SK-MEL-5 (cell line): ENCODE measurements around the gene CCDC91. TPM values are rescaled to one million over a fixed set of nuclear protein-coding genes. Genes with fewer than 3 reads are reported as not detected.

Source experiments
- DNase-seq: peaks from one replicate; pipeline ENCODE4 v3.0.0-alpha.2; 2016; ENCODE audit warnings: low read depth, low spot score
- in situ Hi-C: cut with HindIII; loops from 2 replicates; pipeline ENCODE4 v1.10.0; 2016; ENCODE audit warnings: low sequenced_read_pairs, high pct_unique_total_duplicates, low pct_unique_long_range_greater_than_20kb
- small RNA-seq, 2 experiments: library from RNA; depleted of rRNA; stranded (forward); fragments of <200 nt; gene quantifications; one replicate each; pipeline ENCODE3, GENCODE V24; 2014
- total RNA-seq: library from RNA; depleted of rRNA; stranded (reverse); fragments of >200 nt; shearing (Covaris generic); gene quantifications from 2 replicates; pipeline ENCODE4 v1.2.3, GENCODE V29; 2014; rRNA removed

CCDC91 gene
- total RNA-seq, 1 experiment from 2014 or later, result 22.7 TPM

DNA sequence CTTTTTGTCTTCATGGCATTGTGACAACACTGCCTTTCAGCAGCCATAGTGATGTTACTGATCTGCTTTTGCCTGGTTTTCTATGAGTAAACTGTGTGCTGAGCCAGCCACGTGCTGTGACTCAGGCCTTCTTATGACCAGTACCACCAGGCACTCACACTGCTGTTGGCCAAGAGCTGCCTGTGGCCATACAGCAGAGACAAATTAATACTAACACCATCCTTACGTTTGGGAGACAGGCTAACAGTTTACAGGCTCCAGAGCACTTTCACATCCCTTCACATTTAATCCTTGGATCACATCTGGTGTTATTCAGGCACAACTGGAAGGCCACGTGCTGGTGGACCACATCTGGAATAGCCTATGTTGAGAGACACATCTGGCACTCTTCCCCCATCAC lies 377.9 kb downstream of the CCDC91 start:
- no peak for DNase-seq
- in situ Hi-C loops, result no loop called here

DNA sequence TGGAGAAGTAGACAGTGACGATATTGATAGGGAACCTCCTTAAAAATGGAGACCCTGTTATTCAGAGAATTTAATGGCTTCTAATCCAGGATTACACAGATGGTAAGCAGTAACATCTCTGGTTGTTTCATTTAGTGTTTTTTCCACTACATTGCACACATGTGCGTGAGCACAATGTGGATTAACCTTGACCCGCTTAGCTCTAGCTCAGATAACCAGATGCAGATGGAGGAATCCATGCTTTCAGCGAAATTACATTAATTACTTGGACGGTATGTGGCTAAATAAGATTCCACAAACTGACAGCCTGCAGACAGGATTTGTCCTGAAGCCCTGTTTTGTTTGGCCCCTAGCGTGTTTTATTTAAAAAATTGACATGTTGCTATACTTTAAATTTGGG lies 378.4 kb downstream of the CCDC91 start:
- DNase-seq, result no peak
- in situ Hi-C loops, result no loop called here

DNA sequence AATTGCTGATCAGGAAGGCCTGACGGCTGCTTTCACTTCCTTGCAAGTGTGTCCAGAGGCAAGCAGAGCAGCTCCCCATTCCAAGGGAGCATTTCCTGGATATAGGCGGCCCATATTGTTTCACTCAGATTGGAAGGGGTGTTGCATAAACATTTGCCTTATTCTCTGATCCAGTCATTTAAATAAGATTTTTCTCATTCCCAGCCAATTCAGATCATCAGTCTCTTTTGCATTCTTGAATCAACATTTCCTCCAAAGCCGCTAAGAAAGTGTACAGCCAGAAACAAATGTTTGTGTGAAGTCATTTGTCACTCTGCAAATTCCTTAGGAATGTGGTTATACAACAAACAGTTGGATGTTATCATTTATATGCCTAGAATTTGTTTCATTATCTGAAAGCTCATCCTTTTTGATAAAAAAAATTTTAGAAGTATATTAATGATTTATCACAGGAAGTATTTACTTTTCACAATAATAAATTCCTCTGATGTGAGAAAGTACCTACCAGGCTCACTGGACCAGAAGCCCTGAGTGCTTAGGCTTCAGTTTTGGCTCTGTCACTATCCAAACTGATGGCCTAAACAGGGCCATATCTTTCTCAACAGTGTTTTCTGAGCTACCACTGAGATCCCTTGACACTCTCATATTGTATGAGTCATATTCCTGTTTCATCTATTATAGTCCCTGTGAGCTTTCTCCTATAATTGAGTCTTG lies 379.6 kb downstream of the CCDC91 start:
- in situ Hi-C loops, result no loop called here

DNA sequence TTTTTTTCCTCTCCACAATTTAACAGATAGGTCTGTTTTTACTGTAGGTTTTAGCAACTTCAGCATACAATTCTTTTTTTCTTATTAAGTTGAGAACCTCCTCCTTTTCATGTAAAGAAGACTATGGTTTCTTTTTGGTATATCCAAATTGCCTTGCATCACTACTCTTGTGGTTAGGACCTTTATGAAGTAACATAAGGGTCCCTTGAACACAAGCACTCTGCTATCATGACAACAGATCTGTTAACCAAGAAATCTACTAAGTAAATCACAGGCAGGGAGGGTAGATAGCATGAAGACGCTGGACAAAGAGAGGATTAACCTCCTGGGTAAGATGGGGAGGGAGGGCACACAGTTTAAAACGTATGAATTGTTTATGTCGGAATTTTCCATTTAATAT lies 380.6 kb downstream of the CCDC91 start:
- DNase-seq, result no peak
- in situ Hi-C loops, result no loop called here

More for the DNA sequence above, 379.6 kb downstream of the CCDC91 start:
- no peak for DNase-seq

DNA sequence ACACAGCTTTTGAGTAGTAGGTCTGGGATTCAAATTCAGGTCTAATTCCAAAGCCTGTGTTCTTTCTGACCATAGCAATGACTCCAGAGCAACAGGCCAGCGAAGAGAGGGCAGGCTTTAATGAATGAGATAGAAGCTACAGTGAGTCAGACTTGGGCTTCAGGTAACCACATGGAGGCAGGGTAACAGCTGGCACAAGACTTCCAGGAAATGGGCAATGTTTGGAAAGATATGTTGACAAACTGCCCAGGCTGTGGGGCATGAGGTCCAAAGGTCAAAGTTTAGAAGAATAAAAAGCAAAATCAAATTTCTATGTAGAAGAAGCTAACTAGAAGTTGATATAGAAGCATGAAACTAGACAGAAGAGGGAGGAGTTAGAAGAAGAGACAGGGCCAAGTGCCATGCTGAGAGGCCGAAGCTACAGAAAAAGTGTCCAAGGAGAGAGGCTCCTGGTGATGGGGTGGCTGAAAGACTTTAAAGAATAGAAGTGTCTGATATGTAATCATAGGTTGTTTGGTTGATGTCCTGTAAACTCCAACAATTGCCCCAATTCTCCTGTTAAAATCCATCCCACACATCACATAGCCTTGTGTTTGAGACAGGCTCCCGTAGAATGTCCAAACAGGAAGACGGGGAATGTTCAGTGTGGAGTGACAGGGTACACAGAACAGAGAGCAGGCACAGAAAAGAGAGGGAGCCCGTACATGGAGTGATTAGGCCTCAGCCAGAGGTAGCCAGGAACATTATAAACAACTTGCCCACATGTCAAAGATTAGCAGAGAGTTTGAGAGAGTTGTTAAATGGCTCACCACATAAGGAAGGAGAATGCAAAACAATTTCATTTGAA lies 384.7 kb downstream of the CCDC91 start:
- in situ Hi-C loops, result no loop called here
- no peak for DNase-seq

DNA sequence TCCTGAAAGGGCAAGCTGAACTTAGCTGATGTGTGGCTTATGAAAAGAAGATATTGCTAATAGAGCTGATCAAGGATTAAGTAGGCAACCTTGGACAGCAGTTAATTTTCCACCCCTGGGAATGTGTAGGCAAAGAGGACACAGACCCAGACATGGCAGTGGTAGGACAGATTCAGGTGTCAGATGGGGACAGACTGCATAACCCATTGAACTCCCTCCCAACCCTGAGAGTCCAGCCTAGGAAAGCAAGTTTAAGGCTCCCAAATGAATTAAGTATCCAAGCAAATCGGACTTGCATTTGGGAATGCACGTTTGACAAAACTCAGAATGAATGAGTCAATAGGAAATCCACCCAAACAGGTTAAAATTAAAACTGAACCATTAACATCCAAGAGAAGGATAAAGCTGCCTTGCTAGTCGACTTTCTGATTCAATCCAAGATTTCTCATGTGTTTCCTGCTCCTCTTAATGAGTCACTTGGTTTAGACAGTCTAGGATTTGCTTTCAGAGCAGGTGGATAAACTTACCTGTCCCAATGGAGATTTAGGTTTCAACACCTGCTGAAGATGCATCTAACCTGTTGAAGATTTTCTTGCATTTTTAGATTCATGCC lies 385.4 kb downstream of the CCDC91 start:
- no peak for DNase-seq
- in situ Hi-C loops, result no loop called here

DNA sequence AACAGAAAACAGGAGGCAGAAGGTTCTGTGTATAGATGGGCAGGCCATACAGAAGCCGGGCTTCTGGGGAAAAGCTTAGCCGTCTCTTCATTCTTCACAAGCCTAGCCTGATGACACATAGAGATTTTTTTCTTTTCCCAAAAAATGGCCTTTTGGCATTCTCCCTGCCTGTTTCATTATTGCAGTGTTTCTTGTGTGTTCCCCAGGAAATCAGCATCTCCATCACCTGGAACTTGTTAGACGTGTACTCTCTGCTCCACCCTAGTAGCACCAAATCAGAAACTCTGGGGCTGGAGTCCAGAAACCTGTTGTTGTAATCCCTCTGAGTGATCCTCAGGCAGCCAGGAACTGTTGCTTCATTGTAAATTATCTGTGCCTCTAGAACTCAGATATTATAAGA lies 388.1 kb downstream of the CCDC91 start:
- no peak for DNase-seq
- in situ Hi-C loops, result no loop called here

DNA sequence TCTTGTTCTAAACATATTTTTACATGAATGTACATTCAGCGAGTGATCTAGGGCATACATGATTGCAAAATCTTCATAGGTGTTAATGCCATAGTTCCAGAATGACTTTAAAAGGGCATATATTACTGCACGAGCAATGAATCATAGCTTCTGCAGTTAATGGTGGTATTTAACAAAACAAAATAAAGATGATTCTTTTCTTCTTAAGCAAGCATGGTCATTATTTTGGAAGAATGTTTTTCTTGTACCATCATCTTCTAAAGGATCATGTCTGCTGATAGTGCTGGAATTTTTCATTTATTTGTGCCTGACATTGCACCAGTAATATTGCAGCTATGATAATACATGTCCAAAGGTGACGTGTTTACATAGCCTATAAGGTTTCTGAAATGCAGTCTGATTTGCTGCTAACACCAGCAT lies 388.6 kb downstream of the CCDC91 start:
- in situ Hi-C loops, result no loop called here
- DNase-seq, result no peak

DNA sequence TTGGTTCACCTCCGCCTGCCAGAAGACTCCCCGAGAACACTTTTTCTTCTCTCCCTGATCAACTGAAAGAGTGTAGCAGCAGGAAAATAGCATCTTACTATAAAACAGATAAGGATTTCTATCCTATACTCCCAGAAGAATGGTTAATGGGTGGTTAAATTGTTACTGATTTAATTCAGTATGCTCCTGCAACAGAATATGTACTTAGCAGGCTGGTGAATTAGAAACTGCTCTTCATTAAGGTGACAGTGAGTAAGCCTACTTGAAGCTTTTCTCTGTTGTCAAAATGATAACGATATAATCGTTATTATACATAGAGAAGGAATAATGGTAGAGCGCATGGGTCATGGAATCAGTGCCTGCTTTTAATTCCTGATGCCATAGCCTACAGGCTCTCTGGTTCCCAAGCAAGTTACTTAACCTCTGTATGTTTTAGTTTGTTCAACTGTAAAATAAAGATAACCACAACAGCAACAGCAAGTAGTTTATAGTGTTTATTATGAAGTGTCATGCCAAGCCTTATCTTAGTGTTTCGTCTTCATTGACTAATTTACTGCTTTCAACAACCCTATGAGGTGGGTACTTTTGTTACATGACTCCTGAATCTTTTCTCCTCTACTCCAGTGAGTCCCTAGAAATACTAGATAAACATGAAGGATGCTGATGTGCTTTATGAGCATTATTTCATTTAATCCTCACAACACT lies 392.6 kb downstream of the CCDC91 start:
- in situ Hi-C loops, result no loop called here
- DNase-seq, result no peak

DNA sequence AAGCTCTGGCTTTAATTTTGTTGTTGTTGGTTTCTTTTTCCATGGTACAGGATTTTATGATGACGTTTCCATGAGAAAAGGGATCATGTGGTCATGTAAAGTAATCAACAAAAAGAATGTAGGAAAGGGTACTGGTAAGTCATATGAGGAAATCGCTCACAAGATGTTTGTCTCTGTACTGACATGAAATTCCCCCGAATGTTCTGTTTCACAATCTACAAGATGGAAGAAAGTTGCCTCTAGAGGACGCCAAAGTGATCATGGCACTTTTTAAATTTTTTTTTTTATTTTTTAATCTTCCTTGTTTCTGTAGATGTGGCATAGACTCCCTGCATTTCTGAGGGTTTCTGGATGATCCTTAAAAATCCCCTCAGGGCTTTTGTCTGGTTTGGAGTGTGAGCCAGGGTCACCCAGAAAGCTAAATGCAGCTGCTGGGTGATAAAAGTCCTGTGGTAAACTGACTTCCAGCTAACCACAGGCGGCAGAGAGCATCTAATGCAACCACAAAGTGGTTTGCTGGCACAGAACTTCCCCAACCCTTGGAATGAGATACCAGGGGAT lies 393.5 kb downstream of the CCDC91 start:
- in situ Hi-C loops, result no loop called here
- DNase-seq, result peak; percentile 71

DNA sequence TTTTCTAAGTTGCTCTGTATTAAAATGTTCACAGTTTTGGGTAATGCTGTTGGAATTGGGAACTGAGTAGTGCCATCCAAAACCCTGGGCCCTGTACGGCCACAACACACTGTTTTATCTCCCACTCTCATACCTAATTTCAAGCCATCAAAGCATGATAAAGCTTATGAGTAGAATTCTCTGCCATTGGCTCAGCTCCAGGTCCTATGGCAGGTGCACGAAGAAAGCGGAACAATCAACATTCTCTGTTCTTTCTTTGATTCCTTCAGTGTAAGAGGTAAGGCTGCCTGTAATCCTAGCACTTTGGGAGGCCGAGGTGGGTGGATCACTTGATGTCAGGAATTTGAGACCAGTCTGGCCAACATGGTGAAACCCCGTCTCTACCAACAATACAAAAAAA lies 394.9 kb downstream of the CCDC91 start:
- no peak for DNase-seq
- in situ Hi-C loops, result no loop called here

DNA sequence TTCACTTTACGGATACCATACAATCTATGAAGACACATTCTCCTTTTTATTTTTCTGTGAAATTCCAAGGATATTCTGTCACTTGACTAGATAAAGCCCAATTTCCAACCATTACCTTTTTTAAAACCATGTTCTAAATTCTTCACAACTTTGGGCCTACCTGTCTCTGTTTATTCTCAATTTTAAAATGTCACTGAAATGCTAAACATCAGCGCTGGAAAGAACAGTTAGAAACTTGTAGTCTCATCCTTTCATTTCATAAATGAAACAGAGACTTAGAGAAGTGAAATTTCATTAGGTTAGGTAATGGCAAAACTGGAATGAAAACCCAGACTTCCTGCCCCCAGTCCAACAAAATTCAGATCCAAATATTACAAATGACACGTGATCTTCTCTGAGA lies 396.2 kb downstream of the CCDC91 start:
- no peak for DNase-seq
- in situ Hi-C loops, result no loop called here

DNA sequence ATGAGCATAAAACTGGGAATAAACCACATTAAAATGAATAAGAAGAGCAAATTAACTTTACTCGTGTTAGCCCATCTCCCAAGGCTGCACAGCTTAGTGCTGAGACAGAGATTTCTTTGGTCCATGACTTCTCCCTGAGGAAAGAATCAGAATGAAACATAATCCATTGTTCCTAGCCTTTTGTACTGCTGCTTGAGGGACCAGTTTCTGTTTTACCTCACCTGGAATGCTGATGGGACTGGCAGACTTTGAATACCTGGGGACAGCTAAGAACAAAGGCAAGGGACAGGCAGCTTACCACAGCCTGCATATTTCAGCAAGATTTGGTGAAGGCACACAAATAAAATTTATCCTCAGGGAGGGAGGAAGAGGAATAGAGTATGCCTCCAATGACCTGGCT lies 401.6 kb downstream of the CCDC91 start:
- no peak for DNase-seq
- in situ Hi-C loops, result no loop called here

Small RNA genes within 50 kb of the gene (small RNA-seq; reads per million reads assigned to genes)
- gene RNA5SP355, result 0.37 to 195 reads per million in 2 experiments
- 0 reads per million in 2 experiments for gene RNU4-54P

Other genes with a start within 250 kb of the CCDC91 start
- 0.16 and 0.37 TPM in 2 replicates for gene PTHLH, start 217.7 kb upstream of the CCDC91 start, total RNA-seq